GM21619 (cell line): ENCODE measurements around the gene TMEM30B.
"Not testable (repeated sequence)": the region's sequence is repeated elsewhere in the genome, so short reads cannot be mapped to it uniquely, and the experiment has no call there.

ENCODE experiments used
- ATAC-seq: cut with Tn5 transposase; IDR thresholded peaks from one replicate; pipeline ENCODE4 v1.9.1; 2021; ENCODE audit not compliant: unreplicated experiment

TMEM30B gene, protein sequence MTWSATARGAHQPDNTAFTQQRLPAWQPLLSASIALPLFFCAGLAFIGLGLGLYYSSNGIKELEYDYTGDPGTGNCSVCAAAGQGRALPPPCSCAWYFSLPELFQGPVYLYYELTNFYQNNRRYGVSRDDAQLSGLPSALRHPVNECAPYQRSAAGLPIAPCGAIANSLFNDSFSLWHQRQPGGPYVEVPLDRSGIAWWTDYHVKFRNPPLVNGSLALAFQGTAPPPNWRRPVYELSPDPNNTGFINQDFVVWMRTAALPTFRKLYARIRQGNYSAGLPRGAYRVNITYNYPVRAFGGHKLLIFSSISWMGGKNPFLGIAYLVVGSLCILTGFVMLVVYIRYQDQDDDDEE

DNA sequence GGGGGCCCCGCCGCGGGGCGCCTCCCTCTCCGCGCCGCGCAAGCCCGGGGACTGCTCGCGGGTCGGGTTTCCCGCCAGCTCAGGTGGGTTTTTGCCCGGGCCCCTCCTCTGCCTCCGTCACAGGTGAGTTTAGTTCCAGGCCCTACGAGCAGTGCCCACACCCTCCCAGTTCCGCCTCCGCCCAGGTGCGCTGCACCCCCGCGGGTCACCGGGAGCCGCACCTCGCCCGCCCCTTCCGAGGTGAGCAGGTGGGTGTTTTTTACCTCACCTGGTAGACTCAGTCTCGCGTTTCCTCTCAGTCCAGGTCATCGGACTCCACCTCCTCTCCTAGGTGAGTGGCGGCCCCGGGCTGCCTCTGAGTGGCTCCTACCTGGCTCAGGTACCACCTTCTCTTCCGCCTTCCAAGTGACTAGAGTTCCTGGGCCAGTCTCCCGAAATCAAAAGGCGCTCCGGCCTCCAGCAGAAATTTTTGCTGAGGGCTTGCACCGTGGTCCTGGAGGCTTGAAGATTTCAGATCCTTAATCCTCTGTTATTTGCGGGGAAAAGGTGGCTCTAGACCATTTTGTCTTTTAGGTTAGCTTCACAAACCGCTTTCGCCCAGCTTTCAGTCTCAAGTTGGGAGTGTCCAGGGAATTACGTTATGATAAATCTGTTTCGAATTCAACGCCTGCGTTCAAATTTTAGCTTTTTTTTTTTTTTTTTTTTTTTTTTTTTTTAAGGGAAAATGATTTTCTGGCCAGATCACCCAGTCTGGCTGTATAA, at the start of gene TMEM30B:
TSS of gene TMEM30B (minus strand) at position 153 of the 762 bp plus-strand sequence. CDS start 191 bp downstream, outside the sequence.
- ATAC-seq, result no peak

- ATAC-seq, result peak; percentile 42
Observed at GRCh38 chr14:61330511-61330910, 49.4 kb upstream of the TMEM30B start.

DNA sequence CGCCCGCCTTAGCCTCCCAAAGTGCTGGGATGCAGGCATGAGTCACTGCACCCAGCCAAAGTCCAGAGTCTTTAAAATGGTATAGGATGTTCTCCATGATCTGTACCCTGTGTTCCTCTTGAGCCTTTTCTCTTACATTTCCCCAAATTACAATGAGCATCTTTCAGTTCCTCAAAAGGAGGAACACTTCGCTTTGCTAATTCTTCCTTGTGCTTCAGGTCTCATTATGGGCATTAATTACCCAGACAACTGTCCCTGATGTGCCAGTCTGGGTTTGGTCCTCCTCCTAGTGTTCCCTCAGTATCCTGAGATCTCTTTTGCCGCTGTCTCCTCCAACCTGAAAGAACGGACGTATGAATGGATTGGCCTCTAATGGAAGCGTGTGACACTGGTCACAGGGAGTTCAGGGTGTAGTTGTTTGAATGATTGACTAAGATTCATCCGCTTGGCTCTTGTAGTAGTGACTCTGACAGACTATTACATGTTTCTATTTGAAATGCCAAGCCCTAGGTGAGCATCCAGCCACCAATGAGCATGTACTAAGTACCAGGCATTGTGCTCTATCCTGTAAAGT, 48.4 kb upstream of the TMEM30B start:
- ATAC-seq, result no peak

DNA sequence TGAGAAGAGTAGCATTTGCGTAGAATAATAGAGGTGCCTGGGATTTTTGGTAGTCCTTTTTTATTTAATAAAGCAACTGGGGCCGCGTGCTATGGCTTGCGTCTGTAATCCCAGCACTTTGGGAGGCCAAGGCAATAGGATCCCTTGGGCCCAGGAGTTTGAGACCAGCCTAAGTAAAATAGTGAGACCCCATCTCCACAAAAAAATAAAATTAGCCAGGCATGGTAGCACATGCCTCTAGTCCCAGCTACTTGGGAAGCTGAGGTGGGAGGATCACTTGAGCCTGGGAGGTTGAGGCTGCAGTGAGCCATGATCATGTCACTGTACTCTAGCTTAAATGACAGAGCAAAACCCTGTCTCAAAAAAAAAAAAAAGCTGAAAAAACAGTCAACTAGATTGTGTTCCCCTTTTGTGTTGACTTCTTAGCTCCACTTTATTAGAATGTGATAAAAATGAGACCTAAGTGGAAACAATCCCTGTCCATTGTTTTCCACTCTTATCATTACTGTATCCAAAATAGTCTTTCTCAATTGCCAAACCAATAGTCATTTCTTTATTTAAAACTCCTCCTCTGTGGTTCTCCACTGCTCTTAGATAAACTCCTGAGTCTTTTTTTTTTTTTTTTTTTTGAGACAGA, 47.6 kb upstream of the TMEM30B start:
- no peak for ATAC-seq

DNA sequence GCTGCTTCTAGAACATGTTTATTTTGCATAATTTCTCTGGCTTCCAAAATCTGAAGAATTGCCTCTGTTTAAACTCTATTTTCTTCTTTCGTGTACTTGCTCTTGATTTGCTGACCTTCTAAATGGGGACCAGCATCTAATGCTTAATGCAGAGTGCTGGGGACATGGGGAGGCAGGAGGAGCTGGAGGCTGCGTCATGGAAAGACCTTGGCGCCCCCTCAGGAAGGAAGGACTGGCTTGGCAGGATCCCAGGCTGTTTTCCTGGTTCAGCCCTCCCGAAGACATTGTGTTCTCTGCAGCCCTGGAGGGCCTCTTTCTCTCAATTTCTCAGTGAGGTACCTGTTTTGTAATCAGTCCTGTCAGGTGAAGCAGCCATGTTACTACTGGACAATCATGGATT, 45.7 kb upstream of the TMEM30B start:
- no peak for ATAC-seq

- no peak for ATAC-seq
Observed at GRCh38 chr14:61326146-61326545, 45.0 kb upstream of the TMEM30B start.

GRCh38 chr14:61325166-61325565, 44.0 kb upstream of the TMEM30B start:
- ATAC-seq, result no peak

- ATAC-seq, result no peak
Observed at GRCh38 chr14:61323970-61324369, 42.8 kb upstream of the TMEM30B start.

GRCh38 chr14:61322799-61323290, 41.7 kb upstream of the TMEM30B start:
- ATAC-seq, result no peak

DNA sequence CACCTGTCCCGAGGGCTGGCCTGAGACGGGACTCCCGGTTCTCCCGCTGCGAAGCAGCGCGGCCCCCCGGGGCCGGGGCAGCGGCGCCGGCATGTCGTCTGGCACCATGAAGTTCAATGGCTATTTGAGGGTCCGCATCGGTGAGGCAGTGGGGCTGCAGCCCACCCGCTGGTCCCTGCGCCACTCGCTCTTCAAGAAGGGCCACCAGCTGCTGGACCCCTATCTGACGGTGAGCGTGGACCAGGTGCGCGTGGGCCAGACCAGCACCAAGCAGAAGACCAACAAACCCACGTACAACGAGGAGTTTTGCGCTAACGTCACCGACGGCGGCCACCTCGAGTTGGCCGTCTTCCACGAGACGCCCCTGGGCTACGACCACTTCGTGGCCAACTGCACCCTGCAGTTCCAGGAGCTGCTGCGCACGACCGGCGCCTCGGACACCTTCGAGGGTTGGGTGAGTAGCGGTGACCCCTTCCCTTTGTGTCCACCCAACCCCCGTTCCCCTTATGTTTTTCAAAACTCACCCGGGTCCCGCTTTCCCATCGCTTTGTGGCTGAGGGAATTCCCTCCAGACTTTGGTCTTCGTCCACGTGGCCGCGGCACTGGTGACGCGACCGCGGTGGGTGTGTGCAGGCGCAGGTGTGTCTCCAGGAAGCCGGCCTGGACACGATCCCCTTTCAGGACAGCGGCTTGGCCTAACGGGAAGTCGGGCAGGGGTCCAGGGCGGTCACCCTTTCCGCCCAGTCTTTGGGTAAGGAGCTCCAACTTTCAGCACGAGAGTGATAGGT, 41.1 kb upstream of the TMEM30B start:
- ATAC-seq, result no peak

- no peak for ATAC-seq
Observed at GRCh38 chr14:61321385-61322010, 40.4 kb upstream of the TMEM30B start, which contains the start of gene PRKCH. Gene PRKCH, plus strand, starts transcription at chr14:61321579. Its CDS starts 523 bp downstream, at chr14:61322102.

DNA sequence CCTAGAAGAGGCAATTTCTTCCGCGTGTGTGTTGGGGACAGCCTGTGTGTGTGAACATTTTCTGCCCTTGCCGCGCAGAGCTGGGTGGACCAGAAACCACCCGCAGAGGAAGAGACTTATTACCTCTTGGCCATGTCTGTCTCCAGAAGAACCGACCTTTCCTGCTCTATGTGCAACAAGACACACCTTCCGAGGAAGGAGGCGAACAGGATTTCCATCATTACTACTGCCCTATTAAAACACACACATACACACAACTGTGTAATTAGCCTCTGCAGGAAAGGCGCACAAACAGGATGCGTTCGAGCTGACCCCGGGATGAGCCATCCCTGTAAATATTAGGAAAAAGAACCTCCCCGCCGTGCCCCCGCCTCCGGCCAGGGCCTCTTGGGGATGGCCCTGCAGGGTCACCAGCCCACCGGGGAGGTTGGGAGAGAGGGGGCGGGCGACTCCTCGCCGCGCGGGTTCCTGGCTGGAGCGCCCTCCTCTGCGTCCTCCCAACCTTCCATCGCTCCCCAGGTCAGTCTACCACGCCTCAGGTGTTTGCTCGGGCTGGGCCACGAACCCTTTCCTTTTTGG, 39.8 kb upstream of the TMEM30B start:
- ATAC-seq, result no peak

DNA sequence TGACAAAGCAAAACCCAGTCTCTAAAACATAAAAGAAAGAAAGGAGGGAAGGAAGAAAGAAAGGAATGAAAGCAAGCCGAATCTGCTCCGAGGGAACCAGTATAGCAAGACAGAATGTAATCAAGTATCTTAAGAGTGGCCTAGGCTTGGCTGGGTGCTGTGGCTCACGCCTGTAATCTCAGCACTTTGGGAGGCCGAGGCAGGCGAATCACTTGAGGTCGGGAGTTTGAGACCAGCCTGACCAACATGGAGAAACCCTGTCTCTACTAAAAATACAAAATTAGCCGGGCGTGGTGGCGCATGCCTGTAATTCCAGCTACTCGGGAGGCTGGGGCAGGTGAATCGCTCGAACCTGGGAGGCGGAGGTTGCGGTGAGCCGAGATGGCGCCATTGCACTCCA, 39.0 kb upstream of the TMEM30B start:
- ATAC-seq, result not testable (repeated sequence)

- no peak for ATAC-seq
Observed at GRCh38 chr14:61319706-61320105, 38.6 kb upstream of the TMEM30B start.

GRCh38 chr14:61319086-61319485, 37.9 kb upstream of the TMEM30B start:
- no peak for ATAC-seq

GRCh38 chr14:61315313-61315712, 34.2 kb upstream of the TMEM30B start:
- ATAC-seq, result no peak

- ATAC-seq, result not testable (repeated sequence)
Observed at GRCh38 chr14:61308701-61309100, 27.6 kb upstream of the TMEM30B start.

DNA sequence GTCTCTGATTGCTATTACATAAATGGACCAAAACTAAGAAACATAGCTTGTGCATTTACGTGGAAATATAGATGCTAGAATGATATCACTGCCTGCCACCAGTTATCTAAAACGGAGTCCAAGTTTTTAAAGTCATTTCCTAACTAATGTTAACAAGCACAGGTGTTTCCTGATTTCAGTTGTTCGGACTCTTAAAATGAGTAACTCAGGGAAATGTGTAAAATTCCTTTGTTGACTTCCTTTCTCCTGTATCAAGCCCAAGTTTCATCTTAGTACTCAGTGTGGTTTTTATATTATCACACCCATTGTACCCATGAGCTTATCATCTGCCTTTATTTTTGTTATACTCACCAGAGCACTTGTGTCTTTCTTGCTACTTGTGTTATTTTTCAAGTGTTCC, 27.1 kb upstream of the TMEM30B start:
- ATAC-seq, result no peak

DNA sequence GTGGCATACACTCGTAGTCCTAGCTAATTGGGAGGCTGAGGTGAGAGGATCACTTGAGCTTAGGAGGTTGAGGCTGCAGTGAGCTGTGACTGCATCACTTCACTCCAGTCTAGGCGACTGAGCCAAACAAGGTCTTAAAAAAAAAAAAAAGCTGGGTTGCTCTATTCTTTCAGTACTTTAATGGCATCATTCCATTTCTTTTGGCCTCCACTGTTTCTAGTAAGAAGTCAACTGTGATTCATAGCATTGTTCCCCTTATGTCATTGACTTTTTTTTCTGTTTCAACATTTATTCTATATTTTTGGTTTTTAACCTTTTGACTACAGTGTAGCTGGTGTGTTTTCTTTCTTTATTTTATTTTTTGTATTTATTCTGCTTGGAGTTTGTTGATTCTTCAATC, 23.6 kb upstream of the TMEM30B start:
- no peak for ATAC-seq

DNA sequence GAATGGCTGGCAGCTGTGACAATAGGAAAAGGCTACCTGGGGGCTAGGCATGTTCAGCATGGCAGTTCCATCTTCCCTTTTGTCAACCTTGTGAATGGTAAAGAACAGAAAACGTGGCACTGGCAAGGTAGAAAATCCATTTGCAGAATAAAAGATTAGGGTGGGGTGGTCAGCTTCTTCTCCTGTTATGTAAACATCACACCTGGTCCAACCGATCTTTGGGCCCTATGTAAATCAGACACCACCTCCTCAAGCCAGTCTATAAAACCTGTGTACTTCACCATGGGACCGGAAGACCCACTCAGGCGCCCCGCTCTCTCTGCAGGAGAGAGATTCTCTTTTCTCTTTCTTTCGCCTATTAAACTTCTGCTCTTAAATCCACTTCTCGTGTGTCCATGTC, 19.6 kb upstream of the TMEM30B start:
- no peak for ATAC-seq
